ENCODE results near the gene KLF7.

Gene KLF7

DNA sequence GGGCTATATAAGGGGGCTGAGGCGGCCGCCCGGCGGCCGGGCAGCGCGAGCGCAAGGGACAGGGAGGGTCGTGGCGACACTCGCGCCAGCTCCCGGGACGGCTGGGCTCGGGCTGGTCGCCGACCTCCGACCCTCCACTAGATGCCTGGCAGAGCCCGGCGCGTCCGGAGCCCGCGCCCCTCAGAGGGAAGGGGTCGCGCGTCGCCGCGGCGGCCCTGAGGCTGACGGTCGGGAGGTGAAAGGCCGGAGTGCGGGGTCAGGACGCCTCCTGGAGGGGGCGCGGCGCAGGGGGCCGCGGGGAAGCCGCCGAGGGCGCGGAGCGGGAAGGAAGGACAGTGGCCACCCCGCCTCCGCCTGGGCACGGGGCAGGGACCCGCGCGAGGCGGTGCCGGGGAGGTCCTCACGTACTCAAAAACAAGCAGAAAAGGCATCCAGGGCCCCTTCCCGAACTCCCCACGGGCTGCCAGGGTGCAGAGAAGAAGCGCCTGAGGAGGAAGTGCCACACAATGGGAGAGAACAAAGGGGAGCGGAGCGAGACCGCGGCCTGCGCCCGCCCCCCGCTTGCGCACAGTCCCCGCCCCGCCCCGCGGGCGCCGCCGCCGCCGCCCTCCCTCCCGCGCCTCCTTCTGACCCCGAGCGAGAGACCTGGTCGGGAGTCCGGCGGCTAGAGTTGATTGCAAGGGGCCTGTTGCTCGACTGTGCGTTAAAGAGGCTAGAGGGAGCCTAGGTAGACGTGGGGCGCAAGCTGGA is 776 bp upstream of the KLF7 start:
- peak; percentile 83 for DNase-seq (ENCODE audit: low read depth)

DNA sequence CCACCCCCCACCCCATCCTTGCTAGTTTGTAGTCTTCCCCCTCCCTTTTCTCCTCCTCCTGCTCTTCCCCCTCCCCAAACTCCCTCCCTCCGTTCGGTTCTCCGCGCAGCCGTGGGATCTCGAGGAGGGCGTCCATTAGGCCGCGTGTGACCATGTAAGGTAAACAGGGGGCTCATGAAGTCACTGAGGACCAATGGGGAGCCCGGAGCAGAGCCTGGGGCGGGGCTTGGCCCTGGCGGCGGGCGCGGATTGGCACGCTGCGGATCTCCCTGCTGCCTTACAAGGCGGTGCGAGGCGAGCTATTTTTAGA is 246 bp upstream of the KLF7 start:
- DNase-seq (ENCODE audit: low read depth): peak; percentile 99

DNA sequence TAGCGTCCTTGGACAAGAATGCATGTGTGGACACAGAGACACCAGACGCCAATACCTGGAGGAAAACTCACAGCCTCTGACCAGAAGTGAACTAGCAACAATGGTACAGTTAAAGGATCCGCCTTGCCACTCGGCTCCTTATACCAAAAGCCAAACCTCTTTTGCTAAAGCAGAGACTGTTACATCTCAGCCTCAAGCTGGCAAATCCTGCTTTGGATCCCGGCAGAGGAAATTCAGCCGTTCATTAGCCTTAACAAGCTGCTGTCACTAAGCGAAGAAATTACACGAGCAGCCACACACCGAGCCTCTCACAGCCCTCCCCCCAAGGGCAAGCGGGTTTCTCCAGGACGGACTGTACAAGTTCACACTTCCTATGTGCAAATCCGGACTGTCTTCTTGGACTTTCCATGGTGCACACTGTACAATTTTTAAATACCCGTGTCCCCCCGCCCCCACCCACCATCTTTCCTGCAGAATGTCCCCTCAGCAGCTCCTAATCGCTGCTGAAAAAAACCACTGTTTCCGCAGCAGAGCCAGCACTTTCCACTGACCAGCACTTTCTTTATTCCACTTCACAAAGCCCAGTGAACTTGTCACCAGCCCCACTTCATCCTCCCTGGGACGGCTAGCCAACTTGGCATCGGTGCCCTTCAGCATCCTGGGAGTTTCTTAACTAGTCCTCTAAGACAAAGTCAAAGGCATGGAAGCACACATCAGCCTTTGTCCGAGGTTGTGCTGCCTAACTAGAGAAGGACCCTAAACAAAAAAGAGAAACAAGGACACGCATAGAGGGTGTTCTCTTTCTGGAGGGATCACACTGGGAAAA is 1.5 kb downstream of the KLF7 start:
- DNase-seq (ENCODE audit: low read depth): peak; percentile 69

DNA sequence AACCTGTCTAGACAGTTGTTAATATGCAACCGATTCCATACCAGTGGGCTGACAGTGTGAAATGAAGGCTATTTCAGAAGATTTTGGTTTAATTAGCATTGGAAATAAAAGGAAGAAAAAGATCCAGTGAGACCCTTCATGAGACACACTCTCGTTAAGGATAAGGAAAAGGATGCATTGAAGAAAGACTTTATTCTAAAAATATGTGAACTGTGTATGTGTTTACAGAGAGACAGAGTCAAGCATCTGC is 2.1 kb downstream of the KLF7 start:
- no peak for DNase-seq (ENCODE audit: low read depth)

DNA sequence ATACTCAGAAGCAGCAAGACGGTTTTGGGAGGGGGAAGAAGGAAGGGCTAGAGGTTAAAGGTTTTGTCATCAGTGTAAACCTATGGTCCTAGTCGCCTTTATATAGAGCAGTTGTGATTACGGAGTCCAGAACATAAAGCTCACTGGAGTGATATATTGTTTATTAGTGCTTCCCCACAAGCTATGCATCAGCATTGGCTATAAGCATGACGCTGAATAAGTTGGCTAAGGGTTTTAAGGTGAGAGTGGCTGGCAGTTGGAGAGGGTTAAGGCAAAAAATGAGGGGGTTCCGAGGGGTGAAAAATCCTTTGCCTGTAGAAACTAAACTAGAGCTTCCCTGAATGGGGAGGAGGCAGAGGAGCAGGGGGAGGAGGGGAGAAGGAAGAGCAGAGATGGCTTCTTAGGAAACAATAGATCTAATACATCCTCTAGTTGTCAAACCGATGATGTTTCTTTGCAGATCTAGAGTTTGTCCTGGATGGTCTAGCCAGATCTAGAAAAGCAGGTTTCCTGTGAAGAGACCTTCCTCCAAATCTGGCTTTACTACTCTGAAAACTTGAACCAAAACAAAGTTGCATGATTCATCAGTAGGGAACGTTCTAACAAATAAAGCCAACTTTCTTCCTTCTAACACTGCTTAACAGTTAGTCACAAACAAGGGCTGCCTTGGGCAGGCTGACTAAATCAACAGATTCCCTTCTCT is 2.5 kb downstream of the KLF7 start:
- DNase-seq (ENCODE audit: low read depth): peak; percentile 96

DNA sequence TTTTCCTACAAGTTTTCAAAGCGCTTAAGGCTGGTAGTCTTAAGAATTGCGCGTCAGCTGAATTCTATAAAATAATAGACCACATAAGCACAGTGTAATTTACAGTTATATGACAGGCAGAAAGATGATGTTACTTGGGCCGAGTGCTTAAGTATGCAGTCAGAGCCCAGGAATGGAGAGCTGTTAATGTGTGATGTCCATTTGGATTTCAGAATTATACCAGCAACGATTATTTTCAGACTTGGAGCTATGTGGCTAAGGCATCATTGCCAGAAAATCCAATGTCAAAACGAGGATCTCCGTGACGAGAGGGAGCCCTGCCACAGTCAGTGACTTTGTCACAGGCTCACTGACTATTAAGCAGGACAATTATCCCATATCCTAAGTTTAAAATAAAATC is 3.4 kb downstream of the KLF7 start:
- peak; percentile 55 for DNase-seq (ENCODE audit: low read depth)

DNA sequence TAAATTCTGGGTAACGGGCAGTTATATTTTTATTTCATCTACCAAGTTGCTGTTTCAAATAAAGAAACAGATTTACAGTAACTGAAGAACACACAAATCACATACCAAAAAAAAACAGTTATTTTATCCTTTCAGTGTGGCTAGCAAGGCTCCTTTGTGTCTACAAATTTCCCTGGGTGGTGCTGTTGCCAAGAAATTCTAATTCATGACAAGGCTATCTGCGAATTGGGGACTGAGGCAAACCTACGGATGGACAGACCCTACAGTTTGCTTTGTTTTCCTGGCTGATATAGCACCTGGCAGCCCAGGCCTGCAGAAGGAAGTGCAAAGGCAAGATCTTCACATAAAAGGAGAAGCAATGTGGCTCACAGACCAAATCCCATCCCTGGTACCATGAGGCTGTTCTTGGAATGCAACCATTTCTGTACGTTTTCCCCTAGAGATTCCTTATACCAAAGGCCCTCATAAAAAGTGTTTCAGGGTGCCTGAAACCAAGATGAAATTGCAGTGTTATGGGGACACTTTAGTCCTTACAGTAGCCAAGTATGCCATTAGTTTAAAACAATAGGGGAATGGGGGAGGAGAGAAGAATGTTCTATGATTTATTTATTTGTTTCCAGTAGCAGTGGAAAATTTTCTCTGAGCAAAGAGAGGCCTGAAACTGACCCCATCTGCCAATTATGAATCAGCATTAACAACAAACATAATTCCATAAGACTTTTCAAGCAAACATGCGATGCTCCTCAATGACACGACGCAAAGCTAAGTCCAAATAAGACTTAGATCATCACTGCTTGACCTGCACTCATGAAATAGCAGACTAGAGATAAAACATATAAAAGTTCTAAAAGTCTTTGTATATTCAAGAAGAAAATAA is 4.3 kb downstream of the KLF7 start:
- DNase-seq (ENCODE audit: low read depth): peak; percentile 79

DNA sequence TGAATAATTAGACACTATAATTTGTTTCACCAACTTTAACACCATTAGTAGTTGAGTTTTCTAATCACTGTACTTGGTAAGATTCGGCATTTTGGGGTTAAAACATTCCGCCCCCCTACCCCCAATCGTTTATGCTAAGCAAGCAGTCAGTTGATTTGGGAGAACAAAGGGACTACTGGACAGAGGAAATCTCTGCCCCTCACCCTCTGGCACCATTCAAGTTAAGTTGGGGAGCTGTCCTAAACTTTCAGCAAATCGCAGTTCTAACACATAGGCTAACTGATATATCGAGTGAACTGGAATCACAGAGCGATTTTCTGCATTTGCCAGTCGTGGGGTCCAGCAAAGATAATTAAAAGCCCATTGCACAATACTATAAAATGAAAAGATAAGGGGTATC is 5.6 kb downstream of the KLF7 start:
- DNase-seq (ENCODE audit: low read depth): no peak

DNA sequence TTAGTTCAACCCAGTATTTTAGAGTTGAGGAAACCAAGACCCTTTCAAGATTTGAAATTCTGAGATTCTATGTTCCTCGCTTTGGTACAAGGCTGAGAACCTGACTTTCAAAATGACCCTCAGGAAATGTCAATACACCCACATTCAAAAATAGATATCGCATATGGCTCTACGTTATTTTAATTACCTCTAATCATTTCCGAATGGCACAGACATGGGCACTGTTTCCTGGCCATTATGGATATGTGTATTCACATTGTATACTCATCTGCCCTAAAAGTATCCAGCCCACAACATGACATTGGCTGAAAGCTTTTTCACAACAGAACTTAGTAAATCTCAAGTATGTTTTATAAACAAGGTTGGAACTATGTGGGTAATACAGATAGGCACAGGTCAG is 6.7 kb downstream of the KLF7 start:
- DNase-seq (ENCODE audit: low read depth): no peak

DNA sequence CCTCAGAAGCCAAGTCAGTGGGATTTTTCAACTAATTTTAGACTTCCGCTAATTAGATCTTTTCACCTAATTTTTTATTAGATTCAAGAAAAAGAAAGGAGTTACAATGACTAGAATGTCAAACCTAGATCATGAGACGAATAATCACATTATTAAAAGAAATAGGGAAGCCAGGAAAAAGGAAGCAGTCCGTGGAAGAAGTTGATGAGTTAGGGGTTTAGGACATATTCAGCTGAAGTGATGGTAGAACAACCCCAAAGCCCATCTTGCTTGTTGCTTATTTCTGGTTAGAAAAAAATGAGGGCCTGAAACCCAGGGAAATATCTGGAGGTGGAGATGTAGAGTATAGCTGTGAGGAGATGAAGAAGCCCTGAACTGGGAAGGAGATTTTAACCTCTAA is 8.0 kb downstream of the KLF7 start:
- DNase-seq (ENCODE audit: low read depth): no peak

DNA sequence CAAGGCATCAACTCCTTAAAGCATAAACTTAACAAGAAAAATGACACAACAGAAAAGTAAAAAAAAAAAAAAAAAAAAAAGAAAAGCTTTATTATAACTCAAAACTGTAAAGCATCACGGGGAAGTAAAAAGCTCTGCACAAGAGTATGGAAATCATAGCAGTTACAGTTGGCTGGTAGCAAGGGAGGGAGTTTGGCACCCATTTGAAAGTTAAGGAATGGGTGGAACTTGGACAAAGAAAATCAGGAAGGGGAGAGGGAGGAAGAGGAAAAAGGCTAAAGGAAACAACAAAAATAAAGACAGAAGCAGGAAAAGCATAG is 8.6 kb downstream of the KLF7 start:
- no peak for DNase-seq (ENCODE audit: low read depth)

DNA sequence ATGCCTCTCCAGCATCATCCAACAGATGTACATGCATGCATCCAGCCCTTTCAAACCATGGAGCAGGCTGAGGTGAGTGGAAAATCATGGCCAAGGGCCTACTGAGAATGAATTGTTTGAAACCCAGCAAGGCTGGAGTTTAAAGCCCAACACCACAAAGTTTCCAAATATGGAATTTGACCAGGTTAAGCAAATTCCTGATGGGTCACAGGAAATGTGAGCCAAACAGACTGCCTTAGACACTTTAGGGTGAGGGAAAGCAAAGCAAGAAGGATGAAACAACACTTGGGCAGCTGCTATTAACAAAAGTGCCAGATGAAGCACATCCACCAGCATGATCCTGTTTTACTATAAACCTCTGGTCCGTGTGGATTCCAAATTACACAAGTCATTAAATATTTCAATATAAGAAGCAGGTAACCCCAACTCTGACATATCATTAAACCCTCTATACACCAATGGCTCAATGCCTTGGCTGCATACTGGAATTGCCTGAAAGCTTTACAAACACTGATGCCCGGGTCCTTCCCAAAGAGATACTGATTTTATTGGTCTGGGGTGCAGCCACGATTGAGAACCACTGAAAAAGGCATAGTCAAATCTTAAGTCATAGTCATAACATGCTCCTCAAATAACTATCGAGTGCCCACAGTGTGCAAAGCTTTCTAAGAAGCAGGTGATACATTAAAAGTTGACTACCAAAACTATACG is 9.1 kb downstream of the KLF7 start:
- no peak for DNase-seq (ENCODE audit: low read depth)

DNA sequence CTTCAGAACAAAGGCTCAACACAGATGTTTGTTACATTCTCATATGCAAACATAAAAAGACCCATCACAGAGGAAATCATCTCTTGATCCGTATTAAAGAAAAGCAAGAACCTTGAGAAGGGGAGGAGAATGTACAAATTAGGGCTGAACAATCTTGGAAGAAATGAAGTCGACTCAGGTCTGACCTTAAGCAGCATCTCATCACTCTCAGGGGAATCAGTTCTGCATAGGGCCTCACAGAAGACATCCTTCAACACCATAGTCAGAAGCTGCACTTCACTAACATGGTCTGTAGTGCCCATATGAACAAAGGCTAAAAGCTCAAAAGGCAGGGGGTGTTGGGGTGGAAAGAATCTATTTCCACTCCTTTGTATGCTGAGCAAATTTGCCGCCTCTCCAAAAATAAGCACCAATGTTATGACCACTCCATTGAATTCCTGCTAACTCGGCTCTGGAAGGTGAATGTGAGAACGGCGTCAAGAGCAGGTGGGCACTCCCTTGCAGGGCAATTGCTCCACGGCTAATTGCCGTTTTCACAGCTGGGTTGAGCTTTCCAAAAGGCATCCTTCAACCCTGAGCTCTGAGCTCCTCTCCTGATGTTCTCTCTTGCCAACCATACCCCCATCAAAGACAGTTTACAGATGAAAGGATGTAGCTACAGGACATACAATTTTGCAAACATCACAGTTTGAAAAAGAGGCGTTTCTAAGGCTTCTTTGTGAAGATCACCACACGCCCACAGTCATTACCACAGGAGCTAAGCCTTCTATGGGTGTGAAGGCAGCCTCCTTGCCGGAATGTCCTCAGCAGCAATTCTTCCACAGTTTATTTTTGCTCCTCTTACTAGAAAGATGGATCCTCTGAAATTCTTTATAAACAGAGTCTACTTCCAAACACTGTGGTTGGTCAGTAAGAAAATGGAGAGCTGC is 10.0 kb downstream of the KLF7 start:
- DNase-seq (ENCODE audit: low read depth): no peak

DNA sequence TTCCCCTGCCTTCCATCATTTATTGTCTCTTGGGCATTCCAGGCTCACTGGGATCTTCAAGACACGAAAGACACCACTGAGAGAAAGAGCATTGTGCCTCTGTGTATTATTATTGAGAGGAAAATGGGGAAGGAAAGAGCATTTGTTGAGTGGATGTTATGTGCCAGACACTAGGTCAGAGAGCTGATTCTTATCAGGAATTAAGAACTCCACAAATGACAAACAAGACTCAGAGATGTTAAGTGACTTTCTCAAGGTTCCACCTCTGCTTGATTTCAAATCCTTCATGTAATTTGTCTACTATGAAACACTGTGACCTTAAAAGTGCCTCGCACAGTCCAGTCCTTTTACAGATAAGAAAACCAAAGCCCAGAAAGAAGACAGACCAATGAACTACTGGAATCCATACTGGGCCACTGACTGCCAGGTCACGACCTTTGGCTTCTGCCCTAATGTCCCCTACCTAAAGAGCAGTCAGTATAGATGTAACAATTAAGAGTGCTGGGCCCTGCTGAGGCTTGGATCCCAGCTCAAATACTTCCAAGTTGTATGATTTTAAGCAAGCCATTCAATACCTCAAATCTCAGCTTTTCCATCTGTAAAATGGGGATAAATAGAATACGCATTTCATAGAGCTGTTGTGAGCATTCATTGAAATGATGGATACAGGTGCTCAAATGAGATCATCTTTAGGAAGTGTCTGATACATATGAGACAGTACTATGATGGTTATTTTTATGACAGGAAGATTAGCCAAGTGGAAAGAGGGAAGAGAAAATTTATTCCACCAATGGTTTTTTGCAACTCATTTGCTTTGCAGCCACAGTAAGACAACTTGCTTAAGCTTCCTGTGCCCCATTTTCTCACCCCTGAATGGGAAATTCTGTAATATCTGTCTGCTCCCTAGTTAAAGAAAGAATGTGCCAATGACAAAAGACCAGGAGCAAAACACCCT is 10.9 kb downstream of the KLF7 start:
- no peak for DNase-seq (ENCODE audit: low read depth)

DNA sequence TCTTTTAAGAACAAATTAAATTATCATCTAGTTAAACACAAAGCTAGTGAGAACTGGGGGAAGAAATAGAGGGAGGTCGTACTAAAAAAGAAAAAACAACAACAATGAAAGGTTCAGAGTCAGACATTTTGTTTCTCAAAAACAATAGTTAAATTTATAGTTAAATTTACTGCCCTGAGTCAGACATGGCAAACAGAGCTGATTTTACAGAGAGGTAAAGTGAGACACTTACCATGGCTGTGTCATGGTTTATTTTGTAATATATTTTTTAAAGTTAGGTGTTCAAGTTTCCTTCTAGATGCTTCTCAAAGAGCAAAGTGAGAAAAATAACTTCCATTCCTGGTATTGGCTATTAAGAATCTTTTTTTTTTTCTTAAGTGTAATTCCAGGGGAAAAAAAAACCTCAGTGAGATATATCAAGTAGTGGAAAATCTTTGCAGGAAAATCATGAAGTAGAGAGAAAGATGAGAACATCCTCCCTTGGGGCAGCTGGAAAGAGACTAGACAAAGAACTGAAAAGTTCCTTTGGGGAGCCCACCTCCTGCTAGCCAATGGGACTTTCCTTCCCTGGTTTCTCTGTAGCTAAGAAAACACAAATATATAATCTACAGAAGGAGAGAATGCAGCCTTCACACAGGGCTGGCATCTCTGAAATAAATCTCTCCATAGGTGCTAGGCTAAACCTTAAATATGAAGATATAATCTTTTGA is 12.3 kb downstream of the KLF7 start:
- DNase-seq (ENCODE audit: low read depth): no peak

DNA sequence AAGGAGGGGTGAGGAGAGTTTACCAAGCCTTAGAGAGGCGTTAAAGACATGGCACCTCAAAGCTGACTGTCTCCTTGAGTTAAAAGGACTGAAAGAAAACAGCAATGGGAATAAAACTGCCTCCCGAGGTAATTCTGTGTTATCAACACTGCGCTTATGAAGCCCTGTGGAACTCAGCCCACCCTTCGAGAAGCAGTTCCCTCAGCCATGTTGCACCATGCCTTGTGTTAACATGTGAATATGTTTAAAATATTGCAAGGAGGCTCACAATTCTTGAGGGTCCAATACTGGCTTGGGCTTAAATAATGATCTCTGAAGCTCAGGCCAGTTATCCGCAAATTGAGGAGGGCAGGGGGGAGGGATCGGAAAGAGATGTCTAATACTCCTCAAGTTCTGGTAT is 14.7 kb downstream of the KLF7 start:
- DNase-seq (ENCODE audit: low read depth): no peak

DNA sequence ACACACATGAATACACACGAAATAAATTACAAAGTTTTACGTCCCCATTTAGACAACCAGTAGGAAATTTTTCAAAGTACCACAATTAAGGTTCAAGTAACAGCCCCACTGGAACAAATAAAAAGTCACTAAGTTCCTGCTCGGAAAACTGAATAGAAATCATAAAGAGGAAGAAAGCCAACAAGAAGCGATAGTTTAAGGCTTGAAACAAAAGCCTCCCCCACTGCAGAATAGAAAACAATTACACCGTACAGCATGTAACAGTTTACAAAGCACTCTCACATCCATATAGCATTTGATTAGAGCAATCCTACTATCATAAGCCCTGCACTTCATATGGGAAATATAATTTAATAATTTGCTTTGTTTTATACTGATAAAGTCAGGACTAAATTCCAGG is 15.5 kb downstream of the KLF7 start:
- no peak for DNase-seq (ENCODE audit: low read depth)

DNA sequence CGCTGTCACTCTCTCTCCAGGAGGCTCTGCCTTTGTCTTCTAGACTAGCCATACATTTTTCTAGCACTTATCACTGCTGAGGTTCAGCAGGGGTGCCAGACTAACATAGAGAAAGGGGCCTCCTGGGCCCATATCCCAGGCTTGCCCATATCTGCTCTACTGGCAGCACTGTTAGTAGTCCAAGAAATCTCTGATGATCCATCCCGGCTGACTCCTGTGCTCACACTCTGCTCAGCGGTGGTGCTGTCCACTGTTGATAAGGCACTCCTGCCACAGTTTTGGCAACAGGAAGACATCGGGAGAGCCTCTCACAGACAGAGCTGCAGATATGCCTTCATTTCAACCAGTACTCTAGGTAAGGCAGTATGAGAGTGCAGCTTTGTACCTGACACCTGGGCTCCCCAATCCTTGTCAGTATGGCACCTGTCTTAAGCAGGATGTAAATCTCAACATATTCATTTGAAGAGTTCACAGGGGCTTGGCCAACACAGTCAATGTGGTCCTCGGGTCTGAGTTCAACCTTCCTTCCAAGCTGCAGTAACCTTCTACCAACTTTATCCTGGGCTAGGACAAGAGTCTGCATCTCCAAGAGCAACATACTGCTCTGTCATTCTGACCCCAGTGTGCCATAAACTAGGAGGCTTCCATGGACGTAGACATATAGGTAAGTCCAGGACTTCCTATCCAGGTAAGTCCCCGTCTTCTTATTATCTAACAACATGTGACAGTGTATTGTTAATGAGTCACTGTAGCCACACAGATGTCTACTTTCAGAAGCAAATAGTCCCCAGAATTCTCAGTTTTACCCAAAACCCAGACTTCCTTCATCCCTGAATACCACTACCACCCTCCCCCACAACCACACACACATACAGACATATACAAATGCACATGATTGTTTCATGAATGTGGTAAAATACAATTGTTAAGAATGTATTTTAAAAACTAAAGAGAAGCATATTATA is 16.2 kb downstream of the KLF7 start:
- no peak for DNase-seq (ENCODE audit: low read depth)

Measured in ELR (cell line).